ENCODE measurements around the gene CCSER1. TPM values are rescaled to one million over a fixed set of nuclear protein-coding genes. Genes with fewer than 3 reads are reported as not detected.

CCSER1 gene
- total and polyA plus RNA-seq, 4 donors: 0.61 to 23.0 (median 3.8) TPM

Small RNA genes lying within 50 kb of the gene (small RNA-seq; reads per million reads assigned to genes)
- gene AC093729.1 (ENCODE audit: low replicate concordance): not detected
- 1.3 reads per million, percentile 86 among the genes with 10 or more reads in this experiment for gene TMSB4XP8 (ENCODE audit: low replicate concordance)

Other genes with a start within 250 kb of the CCSER1 start
- gene MMRN1, start 232.5 kb upstream of the CCSER1 start, total RNA-seq: 10 to 100 TPM; 35.3 to 37.4 TPM
- 10 to 100 TPM; 10.2 to 17.1 TPM for gene MMRN1, start 232.5 kb upstream of the CCSER1 start, polyA plus RNA-seq